Transverse colon (tissue), 4 donors: ENCODE measurements around the gene TRIM9. TPM values are rescaled to one million over a fixed set of nuclear protein-coding genes. Genes with fewer than 3 reads are reported as not detected.
"Not testable (repeated sequence)": the region's sequence is repeated elsewhere in the genome, so short reads cannot be mapped to it uniquely, and the experiment has no call there.

Experiments
- DNase-seq: peaks from one replicate; pipeline ENCODE4 v3.0.0-alpha.2; 2019
- H3K27ac ChIP-seq, 4 donors: fragments of 200-600 bp; sonication (generic); 2 replicates each; pipeline ENCODE4 v1.5.1; 2016 to 2018; ENCODE audit warnings: inconsistent platforms in 4 of 4
- H3K27me3 ChIP-seq: fragments of 200-600 bp; sonication (generic); 2 replicates; pipeline ENCODE4 v1.5.1; 2017; ENCODE audit warnings: inconsistent platforms
- H3K36me3 ChIP-seq, 4 donors: fragments of 200-600 bp; sonication (generic); 2 replicates each; pipeline ENCODE4 v1.5.1; 2017 to 2019; ENCODE audit warnings: inconsistent platforms in 4 of 4
- H3K4me1 ChIP-seq, 4 donors: fragments of 200-600 bp; sonication (generic); 2 replicates each; pipeline ENCODE4 v1.5.1; 2017 to 2020; ENCODE audit warnings: inconsistent platforms in 4 of 4
- H3K4me3 ChIP-seq, 4 donors: fragments of 200-600 bp; sonication (generic); 1 replicate in 1 of 4; 2 replicates in 3 of 4; pipeline versions ENCODE4 v1.5.1 to v1.6.1; 2017 to 2019; ENCODE audit warnings: inconsistent platforms in 4 of 4
- H3K9me3 ChIP-seq, 2 donors: fragments of 200-600 bp; sonication (generic); 2 replicates each; pipeline ENCODE4 v1.5.1; 2017 to 2019; ENCODE audit warnings: inconsistent platforms in 2 of 2
- CTCF ChIP-seq, 5 experiments: fragments of 200-600 bp in 3 of 5; fragments of 450-650 bp in 2 of 5; sonication (generic) in 3 of 5; IDR thresholded peaks; 1 replicate in 2 of 5; 2 replicates in 3 of 5; pipeline ENCODE4 v1.5.1; 2016 to 2017; ENCODE audit warnings: antibody characterized with exemption in 5 of 5, inconsistent platforms in 3 of 5, mild to moderate bottlenecking in 2 of 5, moderate library complexity in 1 of 5
- EP300 ChIP-seq: sonication (generic); formaldehyde crosslinking; IDR thresholded peaks from one replicate; pipeline ENCODE4 v1.6.1; 2017; ENCODE audit warnings: antibody characterized with exemption, low read depth
- POLR2A ChIP-seq: fragments of 450-650 bp; IDR thresholded peaks from one replicate; pipeline ENCODE4 v1.6.1; 2016; ENCODE audit warnings: antibody characterized with exemption, mild to moderate bottlenecking, moderate library complexity
- POLR2AphosphoS5 ChIP-seq, 3 donors: sonication (generic); formaldehyde crosslinking; IDR thresholded peaks; one replicate each; pipeline ENCODE4 v1.6.1; 2016; ENCODE audit warnings: antibody characterized with exemption in 3 of 3
- WGBS, 2 donors: methylation state at CpG; one replicate each; pipeline ENCODE4 v1.1.5; 2018; ENCODE audit warnings: low coverage in 1 of 2; 5-methylcytosine and 5-hydroxymethylcytosine counted together
- in situ Hi-C, 4 donors: fragments of 200-750 bp; cut with MboI; loops; one replicate each; pipeline versions ENCODE4 v1.15.0 to v1.15.1; 2017; ENCODE audit warnings: low sequenced_read_pairs in 3 of 4, low pct_ligation_motif_present in 1 of 4, low pct_unique_long_range_greater_than_20kb in 1 of 4
- intact Hi-C: fragments of 100-400 bp; cut with DNase I; formaldehyde crosslinking; loops from one replicate; pipeline ENCODE4 v1.15.1; 2023; ENCODE audit warnings: low total_unique reads
- total RNA-seq, 4 donors: library from RNA; depleted of rRNA; stranded (reverse); fragments of >200 nt; gene quantifications; one replicate each; pipeline ENCODE4 v1.1.0, GENCODE V29; 2016

Gene TRIM9
- total RNA-seq, 4 donors from 2014 or later, result 9.2 to 21.3 (median 16.1) TPM

GRCh38 chr14:50943261-50943942 lies 151.5 kb downstream of the TRIM9 start:
- WGBS, 2 donors, result 29% methylated on average over 26 of the region's 26 CpGs; no CpG with 5 or more reads in 1 of the 2 donors
- Histone ChIP-seq H3K27me3 (no peaks in the 10 kb centered on the region), H3K27ac (peak overlapping the region; percentile 82 to 89 (median 87)), H3K36me3 (no peaks in the 10 kb centered on the region), H3K4me1 (peaks cover 0 to 19% (median 8%) of the 10 kb centered on the region in 4 donors), H3K4me3 (peak overlapping the region; percentile 55 to 87 (median 74)), H3K9me3 (no peaks in the 10 kb centered on the region)
- intact Hi-C loops, result no loop called here
- in situ Hi-C loops, result no loop called here
- peak; percentile 58 for DNase-seq
- TF ChIP-seq POLR2AphosphoS5 (IDR thresholded peaks at IDR 0.05), result no peak
- TF ChIP-seq POLR2A, result no peak
- TF ChIP-seq CTCF (IDR thresholded peaks at IDR 0.05), result no peak
- TF ChIP-seq EP300, result no peak

GRCh38 chr14:50941638-50942037 lies 153.3 kb downstream of the TRIM9 start:
- H3K36me3 ChIP-seq, in situ Hi-C loops, H3K27ac ChIP-seq, DNase-seq, intact Hi-C loops, H3K4me3 ChIP-seq, H3K27me3 ChIP-seq, H3K9me3 ChIP-seq: not testable (repeated sequence)
- H3K4me1 ChIP-seq, result peaks cover 0 to 20% (median 8%) of the 10 kb centered on the region in 4 donors
- 93 to 96% methylated on average over 4 to 8 of the region's 8 CpGs for WGBS, 2 donors

- no peak for DNase-seq
- H3K4me1 ChIP-seq, result peaks cover 0 to 20% (median 8%) of the 10 kb centered on the region in 4 donors
- H3K9me3 ChIP-seq, result no peaks in the 10 kb centered on the region
- no peak overlapping the region for H3K4me3 ChIP-seq
- intact Hi-C loops, result no loop called here
- TF ChIP-seq CTCF (IDR thresholded peaks at IDR 0.05) (no peak), EP300 (no peak), POLR2AphosphoS5 (IDR thresholded peaks at IDR 0.05) (no peak), POLR2A (no peak)
- 84 to 86% methylated on average over 4 to 6 of the region's 6 CpGs for WGBS, 2 donors
- no peak overlapping the region for H3K27ac ChIP-seq
- in situ Hi-C loops, result no loop called here
- no peaks in the 10 kb centered on the region for H3K36me3 ChIP-seq
- H3K27me3 ChIP-seq, result no peaks in the 10 kb centered on the region
Observed at GRCh38 chr14:50941151-50941550, 153.8 kb downstream of the TRIM9 start.

GRCh38 chr14:50937800-50938199 lies 157.1 kb downstream of the TRIM9 start:
- Histone ChIP-seq H3K4me1 (peaks cover 0 to 12% (median 3%) of the 10 kb centered on the region in 4 donors), H3K27me3 (no peaks in the 10 kb centered on the region), H3K4me3 (no peak overlapping the region), H3K36me3 (no peaks in the 10 kb centered on the region), H3K27ac (no peak overlapping the region), H3K9me3 (no peaks in the 10 kb centered on the region)
- intact Hi-C loops, result no loop called here
- in situ Hi-C loops, result no loop called here
- TF ChIP-seq POLR2AphosphoS5 (IDR thresholded peaks at IDR 0.05) (no peak), EP300 (no peak), POLR2A (no peak)
- WGBS, 2 donors, result 77% methylated on average over 4 of the region's 4 CpGs
- DNase-seq, result no peak

- Histone ChIP-seq H3K4me3 (no peak overlapping the region), H3K27ac (no peak overlapping the region), H3K4me1 (peaks cover 0 to 12% (median 3%) of the 10 kb centered on the region in 4 donors), H3K27me3 (no peaks in the 10 kb centered on the region), H3K9me3 (no peaks in the 10 kb centered on the region), H3K36me3 (no peaks in the 10 kb centered on the region)
- WGBS, 2 donors, result 45 to 62% methylated on average over 2 of the region's 2 CpGs
- in situ Hi-C loops (no loop called here), intact Hi-C loops (no loop called here)
- no peak for DNase-seq
- TF ChIP-seq POLR2AphosphoS5 (IDR thresholded peaks at IDR 0.05) (no peak), EP300 (no peak), POLR2A (no peak)
Observed at GRCh38 chr14:50937325-50937724, 157.6 kb downstream of the TRIM9 start.
